IMR-90 (cell line): ENCODE results near the gene ALDH1A2. TPM values are rescaled to one million over a fixed set of nuclear protein-coding genes. Genes with fewer than 3 reads are reported as not detected.

ENCODE experiments used
- ATAC-seq: fragments of 200-7000 bp; cut with Tn5 transposase; 2 replicates; pipeline ENCODE4 v1.9.1; 2020; ENCODE audit warnings: low read depth, mild to moderate bottlenecking, moderate library complexity
- BruUV-seq: library from RNA; stranded (reverse); fragments of 400-500 nt; replicated peaks from 2 replicates; lab custom pipeline; 2021; lab: Mats Ljungman, UMichigan
- CTCF ChIA-PET: fragments of 300-600 bp; formaldehyde crosslinking; extraction: SDS; loops from one replicate; lab custom pipeline; 2021; ENCODE audit warnings: antibody characterized with exemption; lab: Yijun Ruan, JAX
- POLR2A ChIA-PET: fragments of 300-600 bp; sonication (Branson Sonifier 250); formaldehyde crosslinking; loops from one replicate; lab custom pipeline; 2022; ENCODE audit warnings: antibody characterized with exemption; ENCODE audit not compliant: unreplicated experiment; lab: Charles Lee
- DNase-seq: peaks from one replicate; pipeline ENCODE4 v3.0.0; 2013
- H2AFZ ChIP-seq: replicated peaks from 2 replicates; pipeline ENCODE3; 2013; ENCODE audit warnings: low read length, mild to moderate bottlenecking; ENCODE audit not compliant: poor library complexity
- H2AK5ac ChIP-seq: 2 replicates; pipeline ENCODE4 v1.6.1; 2013; ENCODE audit warnings: low read depth, low read length, inconsistent platforms
- H2AK9ac ChIP-seq: replicated peaks from 2 replicates; pipeline ENCODE3; 2013; ENCODE audit warnings: mild to moderate bottlenecking, low read depth, low read length, moderate library complexity; ENCODE audit not compliant: poor library complexity
- H2BK120ac ChIP-seq: 2 replicates; pipeline ENCODE4 v1.6.1; 2013; ENCODE audit warnings: low read depth, low read length, inconsistent platforms
- H2BK15ac ChIP-seq: 3 replicates; pipeline ENCODE4 v1.6.1; 2013; ENCODE audit warnings: low read depth, low read length, inconsistent platforms
- H2BK20ac ChIP-seq: 2 replicates; pipeline ENCODE4 v1.6.1; 2013; ENCODE audit warnings: low read depth, mild to moderate bottlenecking, inconsistent platforms, low read length, moderate library complexity
- H2BK5ac ChIP-seq: 2 replicates; pipeline ENCODE4 v1.6.1; 2013; ENCODE audit warnings: mild to moderate bottlenecking, low read depth, low read length, inconsistent platforms; ENCODE audit not compliant: poor library complexity, severe bottlenecking
- H3K14ac ChIP-seq: replicated peaks from 2 replicates; pipeline ENCODE4 v1.6.1; 2013; ENCODE audit warnings: low read depth, low read length, inconsistent platforms
- H3K18ac ChIP-seq: 2 replicates; pipeline ENCODE4 v1.6.1; 2013; ENCODE audit warnings: low read depth, low read length, control low read depth
- H3K23ac ChIP-seq: 2 replicates; pipeline ENCODE4 v1.6.1; 2013; ENCODE audit warnings: low read depth, low read length, inconsistent platforms
- H3K27ac ChIP-seq: 2 replicates; pipeline ENCODE4 v1.5.1; 2013; ENCODE audit warnings: mild to moderate bottlenecking, control low read depth, low read length; ENCODE audit not compliant: insufficient read depth
- H3K27me3 ChIP-seq: 2 replicates; pipeline ENCODE4 v1.6.1; 2013; ENCODE audit warnings: low read length; ENCODE audit not compliant: control insufficient read depth, insufficient read depth
- H3K36me3 ChIP-seq: 2 replicates; pipeline ENCODE4 v1.6.1; 2013; ENCODE audit warnings: low read length, mixed read lengths; ENCODE audit not compliant: control insufficient read depth, insufficient read depth
- H3K4ac ChIP-seq: 2 replicates; pipeline ENCODE4 v1.6.1; 2013; ENCODE audit warnings: low read depth, low read length, inconsistent platforms
- H3K4me1 ChIP-seq: 2 replicates; pipeline ENCODE4 v1.6.1; 2013; ENCODE audit warnings: low read length, mixed read lengths; ENCODE audit not compliant: control insufficient read depth, insufficient read depth
- H3K4me2 ChIP-seq: 2 replicates; pipeline ENCODE4 v1.6.1; 2013; ENCODE audit warnings: low read depth, mild to moderate bottlenecking, control low read depth, low read length, moderate library complexity
- H3K4me3 ChIP-seq: 2 replicates; pipeline ENCODE4 v1.5.1; 2013; ENCODE audit warnings: low read depth, mild to moderate bottlenecking, control low read depth, low read length, moderate library complexity; ENCODE audit not compliant: insufficient read depth
- H3K56ac ChIP-seq: 2 replicates; pipeline ENCODE4 v1.6.1; 2013; ENCODE audit warnings: low read length, inconsistent platforms; ENCODE audit not compliant: insufficient read depth; ENCODE audit errors: extremely low read depth
- H3K79me1 ChIP-seq, 2 experiments: 2 replicates each; pipeline ENCODE4 v1.6.1; 2013; ENCODE audit warnings: low read length in 2 of 2, inconsistent platforms in 1 of 2, low read depth in 1 of 2
- H3K9ac ChIP-seq: 2 replicates; pipeline ENCODE4 v1.6.1; 2013; ENCODE audit warnings: low read depth, low read length, control low read depth
- H3K9me1 ChIP-seq: 2 replicates; pipeline ENCODE4 v1.6.1; 2013; ENCODE audit warnings: low read length, inconsistent platforms; ENCODE audit not compliant: insufficient read depth
- H3K9me3 ChIP-seq: 2 replicates; pipeline ENCODE4 v1.6.1; 2013; ENCODE audit warnings: low read length; ENCODE audit not compliant: control insufficient read depth, insufficient read depth
- H4K20me1 ChIP-seq: 2 replicates; pipeline ENCODE4 v1.6.1; 2013; ENCODE audit warnings: low read length, inconsistent platforms; ENCODE audit not compliant: insufficient read depth
- H4K5ac ChIP-seq: 2 replicates; pipeline ENCODE4 v1.6.1; 2013; ENCODE audit warnings: mild to moderate bottlenecking, low read depth, low read length, control low read depth
- H4K8ac ChIP-seq, 2 experiments: 2 replicates each; pipeline ENCODE4 v1.6.1; 2013; ENCODE audit warnings: low read depth in 2 of 2, low read length in 2 of 2, control low read depth in 1 of 2, inconsistent platforms in 1 of 2
- H4K91ac ChIP-seq: 2 replicates; pipeline ENCODE4 v1.6.1; 2013; ENCODE audit warnings: low read depth, low read length, inconsistent platforms; ENCODE audit not compliant: insufficient read depth
- BHLHE40 ChIP-seq: fragments of 150-350 bp; IDR thresholded peaks from 2 replicates; pipeline ENCODE4 v1.6.1; 2016; ENCODE audit warnings: mild to moderate bottlenecking, low read depth, low read length
- CEBPB ChIP-seq: IDR thresholded peaks from 2 replicates; pipeline ENCODE4 v1.6.1; 2012; ENCODE audit warnings: low read depth, low read length, improper control_type of control experiment
- CHD1 ChIP-seq: IDR thresholded peaks from 2 replicates; pipeline ENCODE4 v1.6.1; 2012; ENCODE audit warnings: low read depth, low read length, improper control_type of control experiment
- ELK1 ChIP-seq: fragments of 150-350 bp; IDR thresholded peaks from 2 replicates; pipeline ENCODE4 v1.6.1; 2016; ENCODE audit warnings: low read depth, mild to moderate bottlenecking, low read length, moderate library complexity, borderline replicate concordance
- FOS ChIP-seq: fragments of 150-350 bp; IDR thresholded peaks from 2 replicates; pipeline ENCODE4 v1.6.1; 2016; ENCODE audit warnings: low read depth, low read length
- MAFK ChIP-seq: IDR thresholded peaks from 2 replicates; pipeline ENCODE4 v1.6.1; 2012; ENCODE audit warnings: low read depth, low read length, improper control_type of control experiment
- MAZ ChIP-seq: IDR thresholded peaks from 2 replicates; pipeline ENCODE4 v1.6.1; 2012; ENCODE audit warnings: low read depth, mild to moderate bottlenecking, low read length, improper control_type of control experiment, moderate library complexity, borderline replicate concordance
- MXI1 ChIP-seq: IDR thresholded peaks from 2 replicates; pipeline ENCODE4 v1.6.1; 2012; ENCODE audit warnings: low read depth, mild to moderate bottlenecking, low read length, moderate library complexity, borderline replicate concordance
- NFE2L2 ChIP-seq: fragments of 150-350 bp; IDR thresholded peaks from 2 replicates; pipeline ENCODE4 v1.6.1; 2016; ENCODE audit warnings: low read depth, mild to moderate bottlenecking, low read length
- POLR2A ChIP-seq: IDR thresholded peaks from 2 replicates; pipeline ENCODE4 v1.6.1; 2012; ENCODE audit warnings: mild to moderate bottlenecking, low read depth, low read length
- RAD21 ChIP-seq: IDR thresholded peaks from 2 replicates; pipeline ENCODE4 v1.6.1; 2012; ENCODE audit warnings: low read length, improper control_type of control experiment
- RCOR1 ChIP-seq: IDR thresholded peaks from 2 replicates; pipeline ENCODE4 v1.6.1; 2012; ENCODE audit warnings: mild to moderate bottlenecking, low read length, improper control_type of control experiment; ENCODE audit not compliant: insufficient replicate concordance
- RFX5 ChIP-seq: IDR thresholded peaks from 2 replicates; pipeline ENCODE4 v1.8.0; 2012; ENCODE audit warnings: low read depth, mild to moderate bottlenecking, low read length, moderate library complexity
- SMC3 ChIP-seq: fragments of 150-350 bp; IDR thresholded peaks from 2 replicates; pipeline ENCODE4 v1.6.1; 2016; ENCODE audit warnings: low read depth, mild to moderate bottlenecking, antibody characterized with exemption, low read length, moderate library complexity
- USF2 ChIP-seq: fragments of 150-350 bp; IDR thresholded peaks from 2 replicates; pipeline ENCODE4 v1.6.1; 2017; ENCODE audit warnings: mild to moderate bottlenecking, antibody characterized with exemption, low read length, low read depth
- WGBS, 2 experiments: methylation state at CpG; one replicate each; pipeline versions ENCODE4 v1.1.5 to v1.1.7; 2013; ENCODE audit warnings: missing lambda C conversion rate in 2 of 2; ENCODE audit not compliant: insufficient read length in 1 of 2; ENCODE audit errors: extremely low coverage in 2 of 2; 5-methylcytosine and 5-hydroxymethylcytosine counted together
- dilution Hi-C: fragments of 300-500 bp; cut with HindIII; formaldehyde crosslinking; loops from one replicate; pipeline ENCODE4 v1.14.3; 2018; ENCODE audit warnings: low sequenced_read_pairs; ENCODE audit not compliant: unreplicated experiment
- in situ Hi-C: fragments of 300-500 bp; cut with MboI; formaldehyde crosslinking; loops from 3 replicates; pipeline ENCODE4 v1.14.3; 2019; ENCODE audit warnings: low sequenced_read_pairs, inconsistent platforms, mixed read lengths
- intact Hi-C: fragments of 100-400 bp; cut with micrococcal nuclease; formaldehyde crosslinking; loops from 2 replicates; pipeline ENCODE4 v1.10.0; 2022
- polyA plus RNA-seq, 3 experiments: library from polyadenylated mRNA; depleted of rRNA; stranded (reverse); fragments of >200 nt; gene quantifications; 2 replicates each; pipeline ENCODE4 v1.2.3, GENCODE V29; 2012; ENCODE audit warnings: low replicate concordance in 1 of 3
- total RNA-seq: library from RNA; depleted of rRNA; stranded (reverse); fragments of >200 nt; gene quantifications from 2 replicates; pipeline ENCODE4 v1.2.3, GENCODE V29; 2012
- TF ChIP-seq, protein P1 (sequence below): conservative IDR thresholded peaks from 2 replicates; pipeline ENCODE4 v1.5.1; 2012; ENCODE audit warnings: mild to moderate bottlenecking, low read depth, low read length, improper control_type of control experiment

The ALDH1A2 gene
- total and polyA plus RNA-seq, 2 of the 4 experiments (the other 2 are of a cell fraction): not detected

DNA sequence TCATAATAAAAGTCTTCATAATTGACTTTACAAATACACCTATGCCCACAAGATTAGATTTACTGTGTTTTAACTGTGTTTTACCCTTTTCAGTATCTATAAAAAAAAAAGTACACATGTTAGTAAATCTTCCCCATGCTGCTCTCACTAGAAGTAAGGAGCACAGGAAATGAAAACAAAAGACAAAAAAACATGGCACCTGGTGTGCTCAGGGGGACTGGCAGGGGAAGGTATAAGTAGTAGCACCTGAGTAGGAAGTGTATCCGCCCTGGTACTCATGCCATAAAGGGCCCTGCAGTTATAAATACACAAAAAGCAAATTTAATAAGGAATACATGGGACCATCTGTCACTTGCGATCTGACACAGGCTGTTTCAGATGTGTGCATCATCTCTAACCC is 8.9 kb upstream of the ALDH1A2 start:
- no peak overlapping the region for H2BK15ac ChIP-seq
- H3K4ac ChIP-seq: no peak overlapping the region
- H2AK9ac ChIP-seq: no peak overlapping the region
- H4K91ac ChIP-seq: no peak overlapping the region
- H3K23ac ChIP-seq: no peak overlapping the region
- no peak overlapping the region for H3K4me2 ChIP-seq
- CTCF ChIA-PET: no interaction called here
- no peaks in the 10 kb centered on the region for H3K9me1 ChIP-seq
- dilution Hi-C loops (no loop called here), in situ Hi-C loops (no loop called here), intact Hi-C loops (loop anchor here (10.0 kb wide), 2 partner anchors 410 to 510 kb away; no protein-coding TSS in a partner anchor)
- H3K18ac ChIP-seq: no peak overlapping the region
- H2BK20ac ChIP-seq: no peak overlapping the region
- no peaks in the 10 kb centered on the region for H4K20me1 ChIP-seq
- H3K56ac ChIP-seq: no peak overlapping the region
- no peak for ATAC-seq
- no peak overlapping the region for H2AFZ ChIP-seq
- H2AK5ac ChIP-seq: no peak overlapping the region
- no peak overlapping the region for H4K8ac ChIP-seq
- no peak for DNase-seq
- H4K5ac ChIP-seq: no peak overlapping the region
- H3K27ac ChIP-seq: no peak overlapping the region
- H2BK5ac ChIP-seq: no peak overlapping the region
- POLR2A ChIA-PET: no interaction called here
- H3K79me1 ChIP-seq: no peaks in the 10 kb centered on the region
- no peaks in the 10 kb centered on the region for H3K9me3 ChIP-seq
- H3K14ac ChIP-seq: no peak overlapping the region
- WGBS, 2 experiments: no CpG with 5 or more reads among the region's 2 CpGs
- no peak overlapping the region for H3K9ac ChIP-seq
- no peak overlapping the region for H3K4me3 ChIP-seq
- no peak overlapping the region for H2BK120ac ChIP-seq
- H3K4me1 ChIP-seq: no peaks in the 10 kb centered on the region
- no peaks in the 10 kb centered on the region for H3K36me3 ChIP-seq
- TF ChIP-seq, protein P1, sequence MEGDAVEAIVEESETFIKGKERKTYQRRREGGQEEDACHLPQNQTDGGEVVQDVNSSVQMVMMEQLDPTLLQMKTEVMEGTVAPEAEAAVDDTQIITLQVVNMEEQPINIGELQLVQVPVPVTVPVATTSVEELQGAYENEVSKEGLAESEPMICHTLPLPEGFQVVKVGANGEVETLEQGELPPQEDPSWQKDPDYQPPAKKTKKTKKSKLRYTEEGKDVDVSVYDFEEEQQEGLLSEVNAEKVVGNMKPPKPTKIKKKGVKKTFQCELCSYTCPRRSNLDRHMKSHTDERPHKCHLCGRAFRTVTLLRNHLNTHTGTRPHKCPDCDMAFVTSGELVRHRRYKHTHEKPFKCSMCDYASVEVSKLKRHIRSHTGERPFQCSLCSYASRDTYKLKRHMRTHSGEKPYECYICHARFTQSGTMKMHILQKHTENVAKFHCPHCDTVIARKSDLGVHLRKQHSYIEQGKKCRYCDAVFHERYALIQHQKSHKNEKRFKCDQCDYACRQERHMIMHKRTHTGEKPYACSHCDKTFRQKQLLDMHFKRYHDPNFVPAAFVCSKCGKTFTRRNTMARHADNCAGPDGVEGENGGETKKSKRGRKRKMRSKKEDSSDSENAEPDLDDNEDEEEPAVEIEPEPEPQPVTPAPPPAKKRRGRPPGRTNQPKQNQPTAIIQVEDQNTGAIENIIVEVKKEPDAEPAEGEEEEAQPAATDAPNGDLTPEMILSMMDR: no peak
- TF ChIP-seq NFE2L2 (no peak), RAD21 (no peak), RFX5 (no peak), ELK1 (no peak), CEBPB (no peak), USF2 (no peak), FOS (no peak), RCOR1 (no peak), BHLHE40 (no peak), POLR2A (no peak), CHD1 (no peak), MAZ (no peak), MAFK (no peak), MXI1 (no peak), SMC3 (no peak)
- peaks cover 8% of the 10 kb centered on the region for H3K27me3 ChIP-seq
- BruUV-seq: no TSS peak
